HFFc6 (cell line): ENCODE data around the gene TYW1. TPM values are rescaled to one million over a fixed set of nuclear protein-coding genes. Genes with fewer than 3 reads are reported as not detected.
"Not testable (repeated sequence)": the region's sequence is repeated elsewhere in the genome, so short reads cannot be mapped to it uniquely, and the experiment has no call there.

ENCODE experiments used
- DNase-seq: peaks from one replicate; pipeline ENCODE4 v3.0.0-alpha.2; 2018
- H3K27ac Mint-ChIP-seq: 2 replicates; pipeline ENCODE4 v1.8.0; 2020; ENCODE audit warnings: mild to moderate bottlenecking, mixed read lengths
- H3K27me3 Mint-ChIP-seq: 2 replicates; pipeline ENCODE4 v1.8.0; 2021; ENCODE audit warnings: mild to moderate bottlenecking, moderate library complexity, mixed read lengths; ENCODE audit not compliant: insufficient read depth
- H3K36me3 Mint-ChIP-seq: 2 replicates; pipeline ENCODE4 v1.8.0; 2021; ENCODE audit warnings: low read depth, mixed read lengths
- H3K4me1 Mint-ChIP-seq: 2 replicates; pipeline ENCODE4 v1.8.0; 2020; ENCODE audit warnings: low read depth, mixed read lengths
- H3K4me3 Mint-ChIP-seq: 2 replicates; pipeline ENCODE4 v1.8.0; 2020; ENCODE audit warnings: mild to moderate bottlenecking, moderate library complexity, mixed read lengths
- H3K9me3 Mint-ChIP-seq: 2 replicates; pipeline ENCODE4 v1.8.0; 2020; ENCODE audit warnings: mild to moderate bottlenecking, mixed read lengths
- CTCF ChIP-seq: fragments of 200-600 bp; sonication (generic); IDR thresholded peaks from 2 replicates; pipeline ENCODE4 v1.5.0; 2021; ENCODE audit warnings: antibody characterized with exemption, mild to moderate bottlenecking
- total RNA-seq, 6 experiments: library from RNA; stranded (reverse); fragmentation: NEBNext Ultra II Directional; extraction: Animal tissue kit (Norgen Biotek cat#: 25700); gene quantifications; 2 replicates in 1 of 6; 3 replicates in 5 of 6; pipeline ENCODE4 v1.2.3, GENCODE V29; 2021

The TYW1 gene
- total RNA-seq, 6 experiments from 2014 or later: 12.7 to 18.1 (median 15.3) TPM

DNA sequence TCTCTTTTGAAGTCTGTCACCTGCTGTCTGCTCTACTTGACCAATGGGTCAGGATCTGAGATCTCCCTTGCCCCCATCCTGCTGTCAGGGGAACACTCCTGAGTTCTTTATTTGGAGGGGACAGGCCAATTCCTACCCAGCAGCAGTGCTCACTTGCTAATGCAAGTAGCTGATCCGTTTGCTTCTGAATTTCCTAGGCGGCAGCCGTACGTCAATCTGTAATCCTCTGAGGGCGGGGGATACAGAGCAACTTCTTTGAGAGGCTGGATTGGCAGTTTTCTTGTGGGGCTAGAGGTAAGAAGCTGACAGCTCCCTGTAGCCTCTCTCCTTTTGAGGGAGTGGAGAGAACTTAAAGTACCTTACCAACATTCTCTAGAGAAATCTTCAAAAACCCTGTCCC, 36.6 kb downstream of the TYW1 start:
- no peak for TF ChIP-seq CTCF
- Mint-ChIP-seq H3K27ac (no peak overlapping the region), H3K9me3 (no peaks in the 10 kb centered on the region), H3K27me3 (no peaks in the 10 kb centered on the region), H3K4me3 (no peak overlapping the region), H3K4me1 (peaks cover 2% of the 10 kb centered on the region; the same call in 1 of the 2 replicates), H3K36me3 (peaks cover 23% of the 10 kb centered on the region)
- no peak for DNase-seq

DNA sequence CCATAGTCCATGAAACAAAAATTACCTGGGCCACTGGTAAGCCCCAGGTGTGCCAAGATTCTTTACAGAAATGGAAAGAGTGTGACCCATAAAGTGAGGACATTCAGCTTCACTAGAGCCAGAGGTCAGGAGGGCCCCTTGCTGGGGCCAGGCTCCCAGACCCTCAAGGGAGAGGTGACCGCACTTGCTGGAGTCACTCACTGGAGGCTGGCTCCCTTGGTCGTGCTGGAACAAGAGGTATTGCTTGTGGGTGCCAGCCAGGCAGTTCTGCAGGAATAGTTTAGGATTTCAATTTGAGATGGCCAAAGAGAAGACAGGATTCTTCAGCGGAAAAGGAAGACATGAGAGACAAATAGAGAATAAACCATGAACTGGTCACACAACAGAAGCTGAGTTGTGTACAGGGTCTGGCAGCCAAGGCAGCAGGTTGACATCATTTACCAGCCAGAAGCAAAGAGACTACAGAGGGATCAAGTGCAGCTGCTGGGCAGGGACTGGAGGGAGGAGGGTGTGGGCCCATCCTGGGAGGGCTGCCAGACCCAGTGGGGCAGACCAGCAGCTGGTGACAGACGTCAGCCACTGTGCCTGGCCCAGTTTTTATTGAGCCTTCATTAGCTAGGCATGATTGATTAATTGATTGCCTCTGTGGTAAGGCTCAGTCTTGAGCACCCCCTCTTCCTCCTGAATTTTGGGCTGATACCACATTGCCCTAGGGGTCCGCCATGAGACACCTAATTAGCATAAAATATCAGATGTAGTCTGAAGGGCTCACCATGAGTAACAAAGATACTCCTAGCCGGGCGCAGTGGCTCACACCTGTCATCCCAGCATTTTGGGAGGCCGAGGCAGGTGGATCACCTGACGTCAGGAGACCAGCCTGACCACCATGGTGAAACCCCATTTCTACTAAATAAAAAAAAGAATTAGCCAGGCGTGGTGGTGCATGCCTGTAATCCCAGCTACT, 40.1 kb downstream of the TYW1 start:
- H3K4me1 Mint-ChIP-seq: peaks cover 10% of the 10 kb centered on the region
- H3K4me3 Mint-ChIP-seq, H3K9me3 Mint-ChIP-seq, H3K36me3 Mint-ChIP-seq, DNase-seq, H3K27me3 Mint-ChIP-seq, H3K27ac Mint-ChIP-seq: not testable (repeated sequence)

GRCh38 chr7:67040832-67041231, 44.2 kb downstream of the TYW1 start:
- H3K36me3 Mint-ChIP-seq, DNase-seq, H3K27me3 Mint-ChIP-seq, H3K9me3 Mint-ChIP-seq: not testable (repeated sequence)
- H3K4me3 Mint-ChIP-seq: peak overlapping the region; percentile 52; the same call in 1 of the 2 replicates
- peak; percentile 75 for TF ChIP-seq CTCF
- peak overlapping the region; percentile 82 for H3K27ac Mint-ChIP-seq
- H3K4me1 Mint-ChIP-seq: peaks cover 37% of the 10 kb centered on the region

GRCh38 chr7:67042781-67043558, 46.3 kb downstream of the TYW1 start:
- H3K36me3 Mint-ChIP-seq, H3K9me3 Mint-ChIP-seq, H3K27me3 Mint-ChIP-seq: not testable (repeated sequence)
- peak overlapping the region; percentile 92 for H3K27ac Mint-ChIP-seq
- DNase-seq: peak; percentile 90
- H3K4me3 Mint-ChIP-seq: peak overlapping the region; percentile 50; the same call in 1 of the 2 replicates
- H3K4me1 Mint-ChIP-seq: peaks cover 37% of the 10 kb centered on the region

GRCh38 chr7:67043559-67043930, 46.9 kb downstream of the TYW1 start:
- not testable (repeated sequence) for H3K27me3 Mint-ChIP-seq, DNase-seq, H3K9me3 Mint-ChIP-seq, H3K36me3 Mint-ChIP-seq
- Mint-ChIP-seq H3K4me1 (peaks cover 42% of the 10 kb centered on the region), H3K27ac (peak overlapping the region; percentile 92), H3K4me3 (peak overlapping the region; percentile 50; the same call in 1 of the 2 replicates)

- Mint-ChIP-seq H3K9me3 (no peaks in the 10 kb centered on the region), H3K36me3 (peaks cover 14% of the 10 kb centered on the region; the same call in 1 of the 2 replicates), H3K4me3 (no peak overlapping the region), H3K27ac (0 out of 2 replicates have a peak overlapping the region, but pooled peaks have one; percentile 29), H3K27me3 (no peaks in the 10 kb centered on the region; the same call in none of the 2 replicates), H3K4me1 (peaks cover 43% of the 10 kb centered on the region)
- TF ChIP-seq CTCF: no peak
- no peak for DNase-seq
These were observed 48.9 kb downstream of the TYW1 start for GRCh38 chr7:67045496-67045995.

GRCh38 chr7:67046819-67047218, 50.2 kb downstream of the TYW1 start:
- DNase-seq, H3K27ac Mint-ChIP-seq, H3K9me3 Mint-ChIP-seq, H3K4me3 Mint-ChIP-seq, H3K27me3 Mint-ChIP-seq: not testable (repeated sequence)
- H3K4me1 Mint-ChIP-seq: peaks cover 31% of the 10 kb centered on the region
- H3K36me3 Mint-ChIP-seq: peaks cover 25% of the 10 kb centered on the region

- H3K27me3 Mint-ChIP-seq, DNase-seq, H3K27ac Mint-ChIP-seq, H3K4me3 Mint-ChIP-seq, H3K9me3 Mint-ChIP-seq: not testable (repeated sequence)
- Mint-ChIP-seq H3K4me1 (peaks cover 11% of the 10 kb centered on the region; the same call in 1 of the 2 replicates), H3K36me3 (peaks cover 31% of the 10 kb centered on the region)
These were observed 53.3 kb downstream of the TYW1 start for GRCh38 chr7:67049908-67050307.

DNA sequence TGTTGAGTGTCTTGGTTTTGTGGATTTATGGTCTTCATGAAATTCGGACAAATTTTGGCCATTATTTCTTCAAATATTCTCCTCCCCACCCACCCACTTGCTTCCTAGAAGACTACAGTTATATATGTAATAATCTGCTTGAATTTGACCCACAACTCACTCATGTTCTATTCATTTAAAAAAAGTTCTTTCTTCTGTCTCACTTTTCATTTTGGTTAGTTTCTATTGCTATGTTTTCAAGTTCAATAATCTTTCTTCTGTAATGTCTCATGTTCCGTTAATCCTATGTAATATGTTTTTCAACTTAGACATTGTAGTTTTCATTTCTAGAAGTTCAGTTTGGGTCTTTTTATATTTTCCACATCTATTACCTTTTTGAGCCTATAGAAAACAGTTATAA, 55.5 kb downstream of the TYW1 start:
- H3K9me3 Mint-ChIP-seq, H3K27me3 Mint-ChIP-seq, H3K27ac Mint-ChIP-seq, DNase-seq, H3K4me1 Mint-ChIP-seq, H3K4me3 Mint-ChIP-seq: not testable (repeated sequence)
- peaks cover 22% of the 10 kb centered on the region for H3K36me3 Mint-ChIP-seq
